Brain microvascular endothelial cell (primary cell): ENCODE data around the gene SC5D.

Experiments
- DNase-seq: peaks from one replicate; pipeline ENCODE4 v3.0.0-alpha.2; 2020
- H3K27ac ChIP-seq: fragments of 250-450 bp; sonication (Bioruptor Pico); 2 replicates; pipeline ENCODE4 v1.5.1; 2020; ENCODE audit warnings: mild to moderate bottlenecking, moderate library complexity
- H3K27me3 ChIP-seq: fragments of 250-450 bp; sonication (Bioruptor Pico); replicated peaks from 2 replicates; pipeline ENCODE4 v1.5.1; 2020; ENCODE audit warnings: mild to moderate bottlenecking
- H3K36me3 ChIP-seq: fragments of 250-450 bp; sonication (Bioruptor Pico); replicated peaks from 2 replicates; pipeline ENCODE4 v1.5.1; 2020; ENCODE audit warnings: mild to moderate bottlenecking
- H3K4me3 ChIP-seq: 2 replicates; pipeline ENCODE4 v1.5.1; 2011; ENCODE audit warnings: low read depth, mild to moderate bottlenecking, control low read depth, low read length, moderate library complexity
- CTCF ChIP-seq: IDR thresholded peaks from 2 replicates; pipeline ENCODE4 v1.5.1; 2011; ENCODE audit warnings: low read depth, mild to moderate bottlenecking, moderate library complexity, low read length, control low read depth, inconsistent platforms; ENCODE audit errors: missing control alignments
- in situ Hi-C: cut with HindIII; loops from 2 replicates; pipeline ENCODE4 v1.10.0; 2017; ENCODE audit warnings: low sequenced_read_pairs, low pct_ligation_motif_present

Gene SC5D, protein sequence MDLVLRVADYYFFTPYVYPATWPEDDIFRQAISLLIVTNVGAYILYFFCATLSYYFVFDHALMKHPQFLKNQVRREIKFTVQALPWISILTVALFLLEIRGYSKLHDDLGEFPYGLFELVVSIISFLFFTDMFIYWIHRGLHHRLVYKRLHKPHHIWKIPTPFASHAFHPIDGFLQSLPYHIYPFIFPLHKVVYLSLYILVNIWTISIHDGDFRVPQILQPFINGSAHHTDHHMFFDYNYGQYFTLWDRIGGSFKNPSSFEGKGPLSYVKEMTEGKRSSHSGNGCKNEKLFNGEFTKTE

DNA sequence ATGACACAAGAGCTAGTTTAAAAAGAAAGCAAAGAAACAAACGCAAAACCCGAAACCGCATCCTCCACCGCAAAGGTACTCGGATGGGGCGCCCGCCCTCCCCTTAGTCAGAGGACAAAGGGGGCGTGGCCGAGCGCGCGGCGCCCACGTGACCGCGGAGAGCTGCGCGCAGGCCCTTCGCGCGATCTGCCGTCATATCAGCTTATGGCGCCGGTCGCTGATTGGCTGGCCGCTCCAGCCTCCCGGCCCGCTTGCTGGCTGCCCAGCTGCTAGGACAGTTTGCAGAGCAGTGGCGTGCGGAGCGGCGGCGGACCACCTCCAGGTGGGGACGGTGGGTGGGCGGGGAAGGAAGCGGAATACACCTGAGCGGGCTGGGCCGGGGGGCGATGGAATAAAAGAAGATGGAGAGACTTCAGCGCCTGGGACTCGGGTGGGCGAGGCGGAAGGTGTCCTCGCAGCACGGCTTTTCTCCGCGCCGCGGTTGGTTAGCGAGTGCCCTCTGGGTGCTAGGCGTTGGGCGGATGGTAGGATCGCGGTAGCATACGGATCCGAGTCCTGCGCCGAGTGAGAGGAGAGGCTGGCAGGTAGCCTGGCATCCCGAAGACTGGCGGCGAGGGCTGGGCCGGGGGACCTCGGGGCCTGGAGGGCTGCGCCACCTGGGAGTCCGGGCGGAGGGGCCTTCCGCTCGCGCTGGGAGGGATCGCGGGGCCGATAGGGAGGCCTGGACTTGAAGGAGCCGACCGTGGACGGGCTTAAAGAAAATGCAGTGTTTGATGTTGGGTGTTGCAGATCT, at the start of gene SC5D:
SC5D (plus strand) TSS at position 277 of the 793 bp plus-strand sequence. CDS start 10,605 bp downstream, outside the sequence.
- peak within 1 kb of the TSS; percentile 30 for H3K27ac ChIP-seq
- H3K27me3 ChIP-seq, result no peaks in the 10 kb centered on the region
- in situ Hi-C loops, result no loop called here
- DNase-seq, result peak; percentile 87
- H3K36me3 ChIP-seq, result no peaks in the 10 kb centered on the region
- peak within 1 kb of the TSS; percentile 91 for H3K4me3 ChIP-seq
- TF ChIP-seq CTCF, result no peak

GRCh38 chr11:121244884-121245283, 47.7 kb upstream of the SC5D start:
- Histone ChIP-seq H3K27ac (no peak overlapping the region), H3K27me3 (no peaks in the 10 kb centered on the region), H3K4me3 (no peak overlapping the region), H3K36me3 (no peaks in the 10 kb centered on the region)
- in situ Hi-C loops, result no loop called here
- no peak for TF ChIP-seq CTCF
- no peak for DNase-seq

DNA sequence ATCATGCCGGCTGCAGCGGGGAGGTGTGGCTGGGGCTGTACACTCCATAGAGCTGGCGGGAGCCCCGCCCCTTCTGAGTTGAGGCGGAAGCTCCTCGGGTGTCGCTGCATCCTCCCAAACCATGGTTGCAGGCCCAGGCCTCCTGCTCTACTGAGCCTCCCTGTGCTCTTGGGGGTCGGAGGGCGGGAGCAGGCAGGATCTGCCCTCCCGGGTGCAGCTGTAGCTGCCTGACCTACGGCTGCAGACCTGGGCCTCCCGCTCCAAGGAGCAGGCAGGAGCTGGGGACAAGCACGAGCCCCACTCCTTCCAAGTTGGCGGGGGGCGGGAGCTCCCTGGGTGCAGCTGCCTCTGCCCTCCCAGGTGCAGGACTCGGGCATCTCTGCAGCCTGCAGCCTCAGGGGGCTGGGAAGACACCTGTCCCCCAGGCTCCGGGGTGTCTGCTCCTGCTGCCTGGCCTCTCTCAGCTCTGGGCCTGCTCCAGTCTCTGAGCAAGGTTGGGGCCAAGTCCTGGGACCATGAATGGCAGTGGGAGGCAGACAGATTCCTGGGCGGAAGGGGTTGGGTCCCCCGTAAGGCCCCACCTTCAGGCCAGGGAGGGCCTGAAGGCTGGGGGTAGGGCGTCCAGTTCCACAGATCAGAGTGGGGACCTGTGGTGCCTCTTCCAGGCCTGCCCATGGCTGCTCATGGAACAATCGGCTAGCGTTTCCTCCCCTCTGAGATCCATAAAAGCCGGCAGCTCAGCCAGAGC, 46.4 kb upstream of the SC5D start:
- Histone ChIP-seq H3K36me3 (no peaks in the 10 kb centered on the region), H3K4me3 (no peak overlapping the region), H3K27ac (no peak overlapping the region), H3K27me3 (no peaks in the 10 kb centered on the region)
- no peak for TF ChIP-seq CTCF
- no peak for DNase-seq
- in situ Hi-C loops, result no loop called here

DNA sequence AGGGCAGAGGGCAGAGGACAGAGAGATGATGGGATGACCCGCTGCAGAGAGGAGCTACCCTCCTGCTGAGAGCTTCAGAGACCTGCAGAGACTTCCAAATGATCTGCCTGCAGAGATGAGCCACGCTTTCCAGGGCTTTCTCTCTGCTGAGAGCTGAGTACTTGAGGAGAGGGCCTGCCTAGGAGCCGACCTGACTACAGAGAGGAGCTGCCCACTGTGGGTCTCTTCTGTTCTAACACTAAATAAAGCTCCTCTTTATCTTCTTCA, 45.9 kb upstream of the SC5D start:
- no peaks in the 10 kb centered on the region for H3K36me3 ChIP-seq
- no peaks in the 10 kb centered on the region for H3K27me3 ChIP-seq
- DNase-seq, result no peak
- H3K27ac ChIP-seq, result no peak overlapping the region
- in situ Hi-C loops, result no loop called here
- no peak overlapping the region for H3K4me3 ChIP-seq
- no peak for TF ChIP-seq CTCF

GRCh38 chr11:121248496-121248895, 44.1 kb upstream of the SC5D start:
- DNase-seq, result no peak
- Histone ChIP-seq H3K36me3 (no peaks in the 10 kb centered on the region), H3K27ac (no peak overlapping the region), H3K27me3 (no peaks in the 10 kb centered on the region), H3K4me3 (no peak overlapping the region)
- TF ChIP-seq CTCF, result no peak
- in situ Hi-C loops, result no loop called here
